Mesenchymal stem cell (in vitro differentiated cells and primary cell): ENCODE results near the gene BMI1.

Experiments
- DNase-seq: peaks from one replicate; pipeline ENCODE4 v3.0.0-alpha.2; 2013
- H2AFZ ChIP-seq: one replicate; pipeline ENCODE4 v1.6.1; 2013; ENCODE audit warnings: low read depth, mild to moderate bottlenecking, control low read depth, inconsistent platforms, low read length, moderate library complexity
- H2AK5ac ChIP-seq: 2 replicates; pipeline ENCODE4 v1.6.1; 2013; ENCODE audit warnings: low read length, moderate library complexity, mild to moderate bottlenecking, inconsistent platforms; ENCODE audit not compliant: severe bottlenecking
- H2BK120ac ChIP-seq: one replicate; pipeline ENCODE4 v1.6.1; 2013; ENCODE audit warnings: low read depth, mild to moderate bottlenecking, inconsistent platforms, low read length, moderate library complexity
- H2BK12ac ChIP-seq, 2 experiments: one replicate each; pipeline ENCODE4 v1.6.1; 2013; ENCODE audit warnings: inconsistent platforms in 2 of 2, low read length in 2 of 2, mild to moderate bottlenecking in 2 of 2, moderate library complexity in 2 of 2, control low read depth in 1 of 2
- H2BK15ac ChIP-seq: one replicate; pipeline ENCODE4 v1.6.1; 2013; ENCODE audit warnings: mild to moderate bottlenecking, low read depth, inconsistent platforms; ENCODE audit not compliant: poor library complexity, severe bottlenecking
- H2BK5ac ChIP-seq: 2 replicates; pipeline ENCODE4 v1.6.1; 2013; ENCODE audit warnings: low read depth, mild to moderate bottlenecking, low read length, control low read depth, inconsistent platforms; ENCODE audit not compliant: poor library complexity, severe bottlenecking
- H3K14ac ChIP-seq, 2 experiments: one replicate each; pipeline ENCODE4 v1.6.1; 2013; ENCODE audit warnings: inconsistent platforms in 2 of 2, low read length in 2 of 2, control low read depth in 1 of 2, mild to moderate bottlenecking in 1 of 2, moderate library complexity in 1 of 2
- H3K18ac ChIP-seq, 2 experiments: one replicate each; pipeline ENCODE4 v1.6.1; 2013; ENCODE audit warnings: inconsistent platforms in 2 of 2, low read length in 2 of 2, control low read depth in 1 of 2, low read depth in 1 of 2, mild to moderate bottlenecking in 1 of 2
- H3K23ac ChIP-seq, 2 experiments: one replicate each; pipeline ENCODE4 v1.6.1; 2013; ENCODE audit warnings: inconsistent platforms in 2 of 2, low read length in 2 of 2, mild to moderate bottlenecking in 2 of 2, moderate library complexity in 2 of 2, control low read depth in 1 of 2
- H3K27ac ChIP-seq: 2 replicates; pipeline ENCODE4 v1.5.1; 2013; ENCODE audit warnings: mild to moderate bottlenecking, moderate library complexity, low read length, control low read depth, inconsistent platforms; ENCODE audit not compliant: poor library complexity, severe bottlenecking
- H3K27me3 ChIP-seq, 2 experiments: 2 replicates each; pipeline versions ENCODE4 v1.6.1 to v1.7.0; 2013; ENCODE audit warnings: low read length in 2 of 2, mild to moderate bottlenecking in 2 of 2, moderate library complexity in 2 of 2, control low read depth in 1 of 2, inconsistent platforms in 1 of 2; ENCODE audit not compliant: control insufficient read depth in 1 of 2, insufficient read depth in 1 of 2
- H3K36me3 ChIP-seq, 2 experiments: 2 replicates each; pipeline versions ENCODE4 v1.6.1 to v1.7.0; 2013; ENCODE audit warnings: low read length in 2 of 2, control low read depth in 1 of 2, inconsistent platforms in 1 of 2, low read depth in 1 of 2, mild to moderate bottlenecking in 1 of 2; ENCODE audit not compliant: insufficient read depth in 2 of 2, control insufficient read depth in 1 of 2
- H3K4ac ChIP-seq, 2 experiments: one replicate each; pipeline ENCODE4 v1.6.1; 2013; ENCODE audit warnings: inconsistent platforms in 2 of 2, low read length in 2 of 2, mild to moderate bottlenecking in 2 of 2, moderate library complexity in 2 of 2, control low read depth in 1 of 2, low read depth in 1 of 2
- H3K4me1 ChIP-seq: 2 replicates; pipeline ENCODE4 v1.6.1; 2013; ENCODE audit warnings: low read depth, low read length, control low read depth; ENCODE audit not compliant: control insufficient read depth, insufficient read depth
- H3K4me2 ChIP-seq: 2 replicates; pipeline ENCODE4 v1.6.1; 2013; ENCODE audit warnings: low read length, mild to moderate bottlenecking, inconsistent platforms; ENCODE audit not compliant: poor library complexity, severe bottlenecking
- H3K4me3 ChIP-seq, 2 experiments: 2 replicates each; pipeline versions ENCODE4 v1.5.1 to v1.7.0; 2013; ENCODE audit warnings: low read length in 2 of 2, mild to moderate bottlenecking in 2 of 2, control low read depth in 1 of 2, low read depth in 1 of 2; ENCODE audit not compliant: insufficient read depth in 1 of 2
- H3K79me1 ChIP-seq: replicated peaks from 2 replicates; pipeline ENCODE4 v1.6.1; 2013; ENCODE audit warnings: mild to moderate bottlenecking, control low read depth, low read length, inconsistent platforms; ENCODE audit not compliant: poor library complexity, severe bottlenecking
- H3K9ac ChIP-seq: 2 replicates; pipeline ENCODE4 v1.7.0; 2013; ENCODE audit warnings: mild to moderate bottlenecking, low read length, moderate library complexity
- H3K9me3 ChIP-seq: 2 replicates; pipeline ENCODE4 v1.7.0; 2013; ENCODE audit warnings: mild to moderate bottlenecking, low read length; ENCODE audit not compliant: control insufficient read depth
- H4K8ac ChIP-seq: one replicate; pipeline ENCODE4 v1.6.1; 2013; ENCODE audit warnings: inconsistent platforms, mild to moderate bottlenecking, low read length, moderate library complexity
- H4K91ac ChIP-seq: one replicate; pipeline ENCODE4 v1.6.1; 2013; ENCODE audit warnings: mild to moderate bottlenecking, low read length, inconsistent platforms
- WGBS: methylation state at CpG from one replicate; pipeline ENCODE4 v1.1.7; 2013; ENCODE audit warnings: mixed read lengths; 5-methylcytosine and 5-hydroxymethylcytosine counted together

Gene BMI1

GRCh38 chr10:22372298-22372697, 51.4 kb downstream of the BMI1 start:
- no peak overlapping the region for H2BK15ac ChIP-seq
- WGBS, result 89% methylated on average over 6 of the region's 6 CpGs
- H4K8ac ChIP-seq, result no peak overlapping the region
- H3K36me3 ChIP-seq, result no peaks in the 10 kb centered on the region
- H2BK120ac ChIP-seq, result no peak overlapping the region
- no peak overlapping the region for H3K23ac ChIP-seq
- no peaks in the 10 kb centered on the region for H3K79me1 ChIP-seq
- peak overlapping the region; percentile 37 for H3K9ac ChIP-seq
- peak overlapping the region in 1 of 2 experiments; percentile 45 for H3K4me3 ChIP-seq
- no peak overlapping the region for H3K14ac ChIP-seq
- H3K27ac ChIP-seq, result no peak overlapping the region
- H3K4me1 ChIP-seq, result no peaks in the 10 kb centered on the region
- no peak overlapping the region for H2AK5ac ChIP-seq
- H3K27me3 ChIP-seq, result no peaks in the 10 kb centered on the region
- no peak overlapping the region for H2BK12ac ChIP-seq
- DNase-seq, result no peak
- H3K9me3 ChIP-seq, result no peaks in the 10 kb centered on the region
- H2AFZ ChIP-seq, result no peak overlapping the region
- no peak overlapping the region for H4K91ac ChIP-seq
- no peak overlapping the region for H3K4ac ChIP-seq
- no peak overlapping the region for H2BK5ac ChIP-seq
- no peak overlapping the region for H3K18ac ChIP-seq
- no peak overlapping the region for H3K4me2 ChIP-seq

- Histone ChIP-seq H2BK12ac (no peak overlapping the region), H3K4me2 (no peak overlapping the region), H4K8ac (no peak overlapping the region), H3K79me1 (no peaks in the 10 kb centered on the region), H2BK15ac (no peak overlapping the region), H3K4me1 (no peaks in the 10 kb centered on the region), H3K36me3 (no peaks in the 10 kb centered on the region), H3K27ac (no peak overlapping the region), H3K9me3 (no peaks in the 10 kb centered on the region), H2AK5ac (no peak overlapping the region), H3K27me3 (no peaks in the 10 kb centered on the region), H3K4me3 (peak overlapping the region in 1 of 2 experiments; percentile 45), H3K23ac (no peak overlapping the region), H2AFZ (no peak overlapping the region), H3K14ac (no peak overlapping the region), H3K18ac (no peak overlapping the region), H3K9ac (peak overlapping the region; percentile 37), H2BK5ac (no peak overlapping the region), H3K4ac (no peak overlapping the region), H4K91ac (no peak overlapping the region), H2BK120ac (no peak overlapping the region)
- 94% methylated on average over 6 of the region's 9 CpGs for WGBS
- DNase-seq, result no peak
These were observed 52.0 kb downstream of the BMI1 start for GRCh38 chr10:22372917-22373316.

DNA sequence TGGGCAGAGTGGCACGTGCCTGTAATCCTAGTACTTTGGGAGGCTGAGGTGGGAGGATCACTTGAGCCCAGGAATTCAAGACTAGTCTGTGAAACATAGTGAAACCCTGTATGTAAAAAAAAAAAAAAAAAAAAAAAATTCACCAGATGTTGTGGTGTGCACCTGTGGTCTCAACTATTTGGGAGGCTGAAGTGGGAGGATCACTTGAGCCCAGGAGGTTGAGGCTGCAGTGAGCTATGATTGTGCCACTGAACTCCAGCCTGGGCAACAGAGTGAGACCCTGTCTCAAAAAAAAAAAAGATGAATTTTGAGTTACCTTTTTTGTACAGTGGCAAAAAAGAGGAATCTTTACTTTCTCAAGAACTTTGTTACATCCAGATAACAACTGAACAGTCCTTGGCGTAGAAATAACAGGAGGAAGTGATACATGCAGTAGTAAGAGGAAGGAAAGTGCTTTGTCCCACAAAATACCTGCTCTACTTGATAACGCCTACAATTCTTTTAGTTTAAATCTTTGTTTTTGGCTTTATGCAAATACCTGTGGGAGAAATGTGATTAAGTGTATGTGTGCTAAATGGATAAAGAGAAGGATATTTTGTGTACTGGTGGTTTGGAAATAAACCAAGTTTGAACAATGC, 53.7 kb downstream of the BMI1 start:
- Histone ChIP-seq H2BK15ac (no peak overlapping the region), H3K36me3 (no peaks in the 10 kb centered on the region), H2BK5ac (no peak overlapping the region), H4K91ac (no peak overlapping the region), H3K18ac (no peak overlapping the region), H3K9ac (no peak overlapping the region), H3K27me3 (no peaks in the 10 kb centered on the region), H2AK5ac (no peak overlapping the region), H3K4ac (no peak overlapping the region), H3K79me1 (no peaks in the 10 kb centered on the region), H3K9me3 (no peaks in the 10 kb centered on the region), H3K4me3 (no peak overlapping the region), H2AFZ (no peak overlapping the region), H3K4me2 (no peak overlapping the region), H2BK120ac (no peak overlapping the region), H4K8ac (no peak overlapping the region), H3K4me1 (no peaks in the 10 kb centered on the region), H3K27ac (no peak overlapping the region), H2BK12ac (no peak overlapping the region), H3K14ac (no peak overlapping the region), H3K23ac (no peak overlapping the region)
- WGBS, result 100% methylated on average over 2 of the region's 3 CpGs
- DNase-seq, result no peak

GRCh38 chr10:22379059-22379458, 58.2 kb downstream of the BMI1 start:
- no peak overlapping the region for H3K18ac ChIP-seq
- 93% methylated on average over 2 of the region's 3 CpGs for WGBS
- no peak overlapping the region for H3K4me3 ChIP-seq
- H4K91ac ChIP-seq, result no peak overlapping the region
- no peaks in the 10 kb centered on the region for H3K36me3 ChIP-seq
- H3K9ac ChIP-seq, result no peak overlapping the region
- DNase-seq, result no peak
- H3K4me1 ChIP-seq, result no peaks in the 10 kb centered on the region
- H2BK120ac ChIP-seq, result no peak overlapping the region
- H3K14ac ChIP-seq, result no peak overlapping the region
- H3K27ac ChIP-seq, result no peak overlapping the region
- no peaks in the 10 kb centered on the region for H3K9me3 ChIP-seq
- H3K79me1 ChIP-seq, result no peaks in the 10 kb centered on the region
- H2BK15ac ChIP-seq, result no peak overlapping the region
- no peak overlapping the region for H3K4me2 ChIP-seq
- H2AFZ ChIP-seq, result no peak overlapping the region
- no peak overlapping the region for H2BK5ac ChIP-seq
- H3K23ac ChIP-seq, result no peak overlapping the region
- no peaks in the 10 kb centered on the region for H3K27me3 ChIP-seq
- no peak overlapping the region for H3K4ac ChIP-seq
- H4K8ac ChIP-seq, result no peak overlapping the region
- no peak overlapping the region for H2AK5ac ChIP-seq
- H2BK12ac ChIP-seq, result no peak overlapping the region
